SKM-1 (cell line): ENCODE data around the gene MYCL.
"Not testable (repeated sequence)": the region's sequence is repeated elsewhere in the genome, so short reads cannot be mapped to it uniquely, and the experiment has no call there.

Source experiments
- DNase-seq: peaks from one replicate; lab custom pipeline; 2025; ENCODE audit not compliant: unreplicated experiment; lab: John Stamatoyannopoulos, UW

The MYCL gene

GRCh38 chr1:39919545-39919944 lies 17.8 kb upstream of the MYCL start:
- peak; percentile 68 for DNase-seq

- no peak for DNase-seq
Observed at GRCh38 chr1:39917825-39918224, 16.1 kb upstream of the MYCL start.

- no peak for DNase-seq
Observed at GRCh38 chr1:39915499-39916129, 13.9 kb upstream of the MYCL start.

- not testable (repeated sequence) for DNase-seq
Observed at GRCh38 chr1:39913136-39913535, 11.4 kb upstream of the MYCL start.

GRCh38 chr1:39910263-39910662 lies 8.5 kb upstream of the MYCL start:
- DNase-seq = no peak

GRCh38 chr1:39908534-39908933 lies 6.8 kb upstream of the MYCL start:
- no peak for DNase-seq

- DNase-seq = no peak
Observed at GRCh38 chr1:39907528-39908453, 6.1 kb upstream of the MYCL start.

- DNase-seq = no peak
Observed at GRCh38 chr1:39905172-39905571, 3.5 kb upstream of the MYCL start.

GRCh38 chr1:39902460-39902807 lies 717 bp upstream of the MYCL start:
- no peak for DNase-seq

- DNase-seq = no peak
Observed at GRCh38 chr1:39901464-39901713, 328 bp downstream of the MYCL start.

GRCh38 chr1:39900662-39901463 lies 854 bp downstream of the MYCL start:
- no peak for DNase-seq

- no peak for DNase-seq
Observed at GRCh38 chr1:39899611-39900538, 1.8 kb downstream of the MYCL start.

- no peak for DNase-seq
Observed at GRCh38 chr1:39898648-39899603, 2.8 kb downstream of the MYCL start.

- no peak for DNase-seq
Observed at GRCh38 chr1:39898191-39898590, 3.5 kb downstream of the MYCL start.

- DNase-seq = no peak
Observed at GRCh38 chr1:39896909-39897685, 4.6 kb downstream of the MYCL start.

- DNase-seq = no peak
Observed at GRCh38 chr1:39895731-39896480, 5.8 kb downstream of the MYCL start.

GRCh38 chr1:39894884-39895495 lies 6.7 kb downstream of the MYCL start:
- DNase-seq = no peak
